H1 (cell line): ENCODE measurements around the gene PTN. TPM values are rescaled to one million over a fixed set of nuclear protein-coding genes. Genes with fewer than 3 reads are reported as not detected.
A peak's percentile ranks its signal among the peaks of the same experiment; 100 is the strongest.
"Not testable (repeated sequence)": the region's sequence is repeated elsewhere in the genome, so short reads cannot be mapped to it uniquely, and the experiment has no call there.

Experiments used
- CTCF ChIA-PET: fragments of 300-600 bp; sonication (Branson Sonifier 250); formaldehyde crosslinking; loops from one replicate; lab custom pipeline; 2021; ENCODE audit not compliant: partially characterized antibody; lab: Charles Lee
- POLR2A ChIA-PET: fragments of 300-600 bp; sonication (Branson Sonifier 250); formaldehyde crosslinking; loops from one replicate; lab custom pipeline; 2021; ENCODE audit warnings: inconsistent platforms; ENCODE audit not compliant: partially characterized antibody; lab: Charles Lee
- DNase-seq, 2 experiments: peaks; one replicate each; pipeline versions ENCODE4 v3.0.0 to v3.0.0-alpha.2; 2010 to 2022; ENCODE audit warnings: low spot score in 2 of 2, low read depth in 1 of 2, mixed read lengths in 1 of 2
- FAIRE-seq: peaks from 2 replicates; lab custom pipeline; 2011; peaks lifted over from hg19 to GRCh38; lab: Jason Lieb, UNC
- H2AFZ ChIP-seq: 2 replicates; pipeline ENCODE4 v1.8.1; 2012; ENCODE audit warnings: low read length, inconsistent platforms
- H2AK5ac ChIP-seq: 2 replicates; pipeline ENCODE4 v1.6.1; 2013; ENCODE audit warnings: low read depth, low read length
- H2BK120ac ChIP-seq: replicated peaks from 2 replicates; pipeline ENCODE3; 2013; ENCODE audit warnings: low read depth, low read length, inconsistent platforms
- H2BK12ac ChIP-seq: 2 replicates; pipeline ENCODE4 v1.6.1; 2013; ENCODE audit warnings: low read depth, low read length
- H2BK15ac ChIP-seq: 2 replicates; pipeline ENCODE4 v1.6.1; 2013; ENCODE audit warnings: low read length
- H2BK20ac ChIP-seq: 2 replicates; pipeline ENCODE4 v1.6.1; 2013; ENCODE audit warnings: low read length
- H2BK5ac ChIP-seq: 2 replicates; pipeline ENCODE4 v1.6.1; 2013; ENCODE audit warnings: low read depth, low read length
- H3K14ac ChIP-seq: 2 replicates; pipeline ENCODE4 v1.6.1; 2013; ENCODE audit warnings: inconsistent platforms; ENCODE audit not compliant: insufficient read length
- H3K18ac ChIP-seq: 2 replicates; pipeline ENCODE4 v1.6.1; 2013; ENCODE audit warnings: low read length; ENCODE audit errors: extremely low read depth
- H3K23ac ChIP-seq: 2 replicates; pipeline ENCODE4 v1.6.1; 2013; ENCODE audit warnings: inconsistent platforms; ENCODE audit not compliant: insufficient read length
- H3K23me2 ChIP-seq: 2 replicates; pipeline ENCODE4 v1.6.1; 2013; ENCODE audit warnings: low read depth, low read length
- H3K27ac ChIP-seq: 2 replicates; pipeline ENCODE4 v1.6.1; 2011; ENCODE audit warnings: low read depth, low read length, inconsistent platforms
- H3K27me3 ChIP-seq, 4 experiments: replicated peaks in 1 of 4; 1 replicate in 1 of 4; 2 replicates in 3 of 4; pipeline versions ENCODE4 v1.6.1 to v1.8.1; 2011 to 2013; ENCODE audit warnings: low read length in 3 of 4, mild to moderate bottlenecking in 3 of 4, inconsistent platforms in 2 of 4, mixed read lengths in 2 of 4, moderate library complexity in 1 of 4; ENCODE audit not compliant: control insufficient read depth in 3 of 4, insufficient read depth in 3 of 4; ENCODE audit errors: extremely low read depth in 1 of 4
- H3K36me3 ChIP-seq, 4 experiments: 2 replicates each; pipeline versions ENCODE4 v1.6.1 to v1.8.1; 2011 to 2013; ENCODE audit warnings: mild to moderate bottlenecking in 4 of 4, low read length in 3 of 4, moderate library complexity in 2 of 4, control low read depth in 1 of 4, inconsistent platforms in 1 of 4; ENCODE audit not compliant: insufficient read depth in 4 of 4, control insufficient read depth in 2 of 4
- H3K4ac ChIP-seq: replicated peaks from 2 replicates; pipeline ENCODE3; 2013; ENCODE audit warnings: low read length, low read depth, mixed read lengths, inconsistent platforms; ENCODE audit not compliant: insufficient read length
- H3K4me1 ChIP-seq, 4 experiments: replicated peaks in 1 of 4; 1 replicate in 1 of 4; 2 replicates in 3 of 4; pipeline versions ENCODE4 v1.6.1 to v1.8.1; 2011 to 2013; ENCODE audit warnings: low read length in 3 of 4, inconsistent platforms in 2 of 4, mixed read lengths in 1 of 4; ENCODE audit not compliant: insufficient read depth in 4 of 4, control insufficient read depth in 3 of 4
- H3K4me2 ChIP-seq, 2 experiments: 2 replicates each; pipeline versions ENCODE4 v1.6.1 to v1.8.1; 2011 to 2013; ENCODE audit warnings: low read depth in 2 of 2, low read length in 2 of 2, control low read depth in 1 of 2, inconsistent platforms in 1 of 2, mild to moderate bottlenecking in 1 of 2; ENCODE audit not compliant: insufficient read depth in 1 of 2
- H3K4me3 ChIP-seq, 4 experiments: fragments of 200-600, 300-600 bp in 1 of 4; sonication (generic), shearing (Covaris generic), sonication (Bioruptor Twin) in 1 of 4; 2 replicates each; pipeline versions ENCODE4 v1.5.1 to v1.8.1; 2011 to 2016; ENCODE audit warnings: low read length in 4 of 4, low read depth in 3 of 4, control low read depth in 2 of 4, inconsistent platforms in 2 of 4, mild to moderate bottlenecking in 2 of 4, mixed read lengths in 1 of 4, moderate library complexity in 1 of 4; ENCODE audit not compliant: insufficient read depth in 2 of 4; ENCODE audit errors: extremely low read depth in 1 of 4
- H3K56ac ChIP-seq: replicated peaks from 2 replicates; pipeline ENCODE3; 2013; ENCODE audit warnings: low read depth, mild to moderate bottlenecking, mixed read lengths, low read length, inconsistent platforms; ENCODE audit not compliant: insufficient read length
- H3K79me1 ChIP-seq: 2 replicates; pipeline ENCODE4 v1.6.1; 2013; ENCODE audit warnings: low read depth, low read length, control low read depth
- H3K79me2 ChIP-seq, 2 experiments: 2 replicates each; pipeline versions ENCODE4 v1.6.1 to v1.8.1; 2012 to 2013; ENCODE audit warnings: low read length in 2 of 2, mild to moderate bottlenecking in 2 of 2, inconsistent platforms in 1 of 2; ENCODE audit not compliant: insufficient read depth in 2 of 2, control insufficient read depth in 1 of 2
- H3K9ac ChIP-seq, 4 experiments: replicated peaks in 1 of 4; 1 replicate in 1 of 4; 2 replicates in 3 of 4; pipeline versions ENCODE4 v1.6.1 to v1.8.1; 2011 to 2013; ENCODE audit warnings: low read depth in 3 of 4, low read length in 3 of 4, control low read depth in 2 of 4, mild to moderate bottlenecking in 2 of 4, moderate library complexity in 2 of 4, inconsistent platforms in 1 of 4; ENCODE audit errors: extremely low read depth in 1 of 4
- H3K9me3 ChIP-seq, 2 experiments: 2 replicates each; pipeline versions ENCODE4 v1.6.1 to v1.8.1; 2012 to 2013; ENCODE audit warnings: mild to moderate bottlenecking in 2 of 2, moderate library complexity in 2 of 2, control low read depth in 1 of 2, inconsistent platforms in 1 of 2, low read depth in 1 of 2, low read length in 1 of 2, mixed read lengths in 1 of 2; ENCODE audit not compliant: insufficient read depth in 2 of 2
- H4K20me1 ChIP-seq, 2 experiments: replicated peaks in 1 of 2; 2 replicates each; pipeline versions ENCODE3 to v1.8.1; 2011 to 2013; ENCODE audit warnings: inconsistent platforms in 2 of 2, low read length in 2 of 2, mild to moderate bottlenecking in 1 of 2; ENCODE audit not compliant: insufficient read depth in 2 of 2, control insufficient read depth in 1 of 2
- H4K5ac ChIP-seq: 2 replicates; pipeline ENCODE4 v1.6.1; 2013; ENCODE audit warnings: low read length, low read depth, mixed read lengths, inconsistent platforms; ENCODE audit not compliant: insufficient read length
- H4K8ac ChIP-seq: 2 replicates; pipeline ENCODE4 v1.8.0; 2013; ENCODE audit warnings: mild to moderate bottlenecking, moderate library complexity, low read length, inconsistent platforms; ENCODE audit not compliant: insufficient read depth; ENCODE audit errors: extremely low read depth
- H4K91ac ChIP-seq: replicated peaks from 2 replicates; pipeline ENCODE3; 2013; ENCODE audit warnings: low read length, mixed read lengths, inconsistent platforms; ENCODE audit not compliant: insufficient read length
- YY1 ChIP-seq: IDR thresholded peaks from 2 replicates; pipeline ENCODE4 v1.6.1; 2011; ENCODE audit warnings: low read depth, mild to moderate bottlenecking, low read length
- WGBS, 2 experiments: shearing (Covaris generic) in 1 of 2; methylation state at CpG; one replicate each; pipeline versions ENCODE4 v1.1.6 to v1.1.7; 2013 to 2015; ENCODE audit warnings: low lambda C conversion rate in 2 of 2, mixed read lengths in 2 of 2, inconsistent platforms in 1 of 2, low coverage in 1 of 2, missing lambda C conversion rate in 1 of 2; ENCODE audit not compliant: insufficient replicate concordance in 2 of 2, insufficient coverage in 1 of 2, insufficient read length in 1 of 2; ENCODE audit errors: extremely low coverage in 1 of 2, missing lambda C conversion rate in 1 of 2; 5-methylcytosine and 5-hydroxymethylcytosine counted together
- polyA plus RNA-seq, 7 experiments: library from polyadenylated mRNA; depleted of rRNA in 3 of 7; stranded (reverse) in 5 of 7; unstranded in 2 of 7; fragments of >200 nt in 5 of 7; fragments of 200-250 nt in 2 of 7; gene quantifications; 1 replicate in 5 of 7; 2 replicates in 1 of 7; 4 replicates in 1 of 7; pipeline versions ENCODE4 v1.2.1 to v1.2.3, GENCODE V29; 2011 to 2013; ENCODE audit warnings: missing spikeins in 2 of 7, mixed read lengths in 2 of 7
- small RNA-seq: library from polyadenylated mRNA; stranded (forward); fragments of <200 nt; extraction: miRNeasy Mini kit (QIAGEN cat#:217004); gene quantifications from one replicate; pipeline ENCODE3, GENCODE V24; 2013; ENCODE audit not compliant: insufficient read depth
- total RNA-seq: library from RNA; stranded (reverse); fragmentation: NEBNext Ultra II Directional; extraction: Animal tissue kit (Norgen Biotek cat#: 25700); gene quantifications from 2 replicates; pipeline ENCODE4 v1.2.1, GENCODE V29; 2021

PTN gene
- total and polyA plus RNA-seq, 2 of the 8 experiments (the other 6 are each of a cell fraction or from before 2014, with no cell fraction given) = 23.1 to 27.8 TPM

- H4K20me1 ChIP-seq, CTCF ChIA-PET, H3K4ac ChIP-seq, H2AK5ac ChIP-seq, H2BK20ac ChIP-seq, H4K91ac ChIP-seq, H4K8ac ChIP-seq, H3K27me3 ChIP-seq, H2BK15ac ChIP-seq, H3K79me1 ChIP-seq, H3K27ac ChIP-seq, H2BK5ac ChIP-seq, H3K14ac ChIP-seq, H3K9ac ChIP-seq, H3K9me3 ChIP-seq, H3K23ac ChIP-seq, H3K36me3 ChIP-seq, H2BK120ac ChIP-seq, H3K79me2 ChIP-seq, H2BK12ac ChIP-seq, H3K56ac ChIP-seq, H3K4me2 ChIP-seq, POLR2A ChIA-PET, H3K4me1 ChIP-seq, H4K5ac ChIP-seq, FAIRE-seq, H3K23me2 ChIP-seq, H2AFZ ChIP-seq, H3K18ac ChIP-seq: not testable (repeated sequence)
- H3K4me3 ChIP-seq = peak overlapping the region in 1 of 4 experiments; percentile 17; a peak in 1 of 8 replicates
- peak in 1 of 2 experiments; percentile 56 for DNase-seq
- 0 out of 2 replicates have a peak, but pooled peaks have one; percentile 11 for TF ChIP-seq YY1
- WGBS, 2 experiments = 85% methylated on average over 19 of the region's 25 CpGs; no CpG with 5 or more reads in 1 of the 2 experiments
These were observed 161.9 kb downstream of the PTN start for GRCh38 chr7:137181619-137182018.

Small RNA genes within 50 kb of the gene (small RNA-seq; reads per million reads assigned to genes)
- gene RF00136 = 0.51 reads per million
